MM.1S (cell line): ENCODE results near the gene RUFY2.

Source experiments
- DNase-seq: peaks from one replicate; pipeline ENCODE4 v3.0.0-alpha.2; 2015
- H2AFZ ChIP-seq: fragments of 300-600 bp; sonication (generic); 2 replicates; pipeline ENCODE4 v1.6.0; 2016; ENCODE audit warnings: antibody characterized with exemption, low read length
- H3F3A ChIP-seq: fragments of 300-600 bp; sonication (generic); 2 replicates; pipeline ENCODE4 v1.6.1; 2016; ENCODE audit warnings: mild to moderate bottlenecking, antibody characterized with exemption, low read length, moderate library complexity, mixed read lengths; ENCODE audit not compliant: insufficient read depth
- H3K27ac ChIP-seq: fragments of 300-600 bp; sonication (generic); 2 replicates; pipeline ENCODE4 v1.5.1; 2016; ENCODE audit warnings: mild to moderate bottlenecking, low read length
- H3K27me3 ChIP-seq: fragments of 300-600 bp; sonication (generic); replicated peaks from 2 replicates; pipeline ENCODE4 v1.6.0; 2016; ENCODE audit warnings: low read length; ENCODE audit not compliant: insufficient read depth
- H3K36me3 ChIP-seq: fragments of 300-600 bp; sonication (generic); replicated peaks from 2 replicates; pipeline ENCODE4 v1.6.1; 2016; ENCODE audit warnings: mild to moderate bottlenecking, low read length, mixed read lengths; ENCODE audit not compliant: insufficient read depth
- H3K4me1 ChIP-seq: fragments of 300-600 bp; sonication (generic); 2 replicates; pipeline ENCODE4 v1.6.1; 2016; ENCODE audit warnings: low read length, mixed read lengths
- H3K4me2 ChIP-seq: fragments of 300-600 bp; sonication (generic); 2 replicates; pipeline ENCODE4 v1.6.0; 2016; ENCODE audit warnings: low read depth, low read length
- H3K4me3 ChIP-seq: fragments of 300-600 bp; sonication (generic); 2 replicates; pipeline ENCODE4 v1.5.1; 2016; ENCODE audit warnings: low read length, mixed read lengths
- H3K79me2 ChIP-seq: fragments of 300-600 bp; sonication (generic); 2 replicates; pipeline ENCODE4 v1.6.1; 2016; ENCODE audit warnings: mixed run types, low read length, mixed read lengths
- H3K9ac ChIP-seq: fragments of 300-600 bp; sonication (generic); 2 replicates; pipeline ENCODE4 v1.6.1; 2016; ENCODE audit warnings: low read length, mixed read lengths
- H3K9me2 ChIP-seq: fragments of 300-600 bp; sonication (generic); replicated peaks from 2 replicates; pipeline ENCODE4 v1.6.1; 2016; ENCODE audit warnings: mild to moderate bottlenecking, low read length, mixed read lengths; ENCODE audit not compliant: insufficient read depth
- H3K9me3 ChIP-seq: fragments of 300-600 bp; sonication (generic); replicated peaks from 2 replicates; pipeline ENCODE4 v1.6.1; 2016; ENCODE audit warnings: mild to moderate bottlenecking, low read length, mixed read lengths; ENCODE audit not compliant: insufficient read depth
- H4K20me1 ChIP-seq: fragments of 300-600 bp; sonication (generic); 2 replicates; pipeline ENCODE4 v1.6.1; 2016; ENCODE audit warnings: mild to moderate bottlenecking, low read length, moderate library complexity, mixed read lengths; ENCODE audit not compliant: insufficient read depth
- EZH2 ChIP-seq: fragments of 300-600 bp; sonication (generic); optimal IDR thresholded peaks from 2 replicates; pipeline ENCODE3; 2017; ENCODE audit warnings: low read depth, mild to moderate bottlenecking, antibody characterized with exemption, low read length, mixed read lengths
- EZH2phosphoT487 ChIP-seq: fragments of 300-600 bp; sonication (generic); IDR thresholded peaks from 2 replicates; pipeline ENCODE4 v1.6.1; 2018; ENCODE audit warnings: antibody characterized with exemption, low read length
- TF ChIP-seq, protein P1 (sequence below): fragments of 300-600 bp; sonication (generic); IDR thresholded peaks from 2 replicates; pipeline ENCODE4 v1.5.1; 2016; ENCODE audit warnings: antibody characterized with exemption, low read length, mixed read lengths

Gene RUFY2

DNA sequence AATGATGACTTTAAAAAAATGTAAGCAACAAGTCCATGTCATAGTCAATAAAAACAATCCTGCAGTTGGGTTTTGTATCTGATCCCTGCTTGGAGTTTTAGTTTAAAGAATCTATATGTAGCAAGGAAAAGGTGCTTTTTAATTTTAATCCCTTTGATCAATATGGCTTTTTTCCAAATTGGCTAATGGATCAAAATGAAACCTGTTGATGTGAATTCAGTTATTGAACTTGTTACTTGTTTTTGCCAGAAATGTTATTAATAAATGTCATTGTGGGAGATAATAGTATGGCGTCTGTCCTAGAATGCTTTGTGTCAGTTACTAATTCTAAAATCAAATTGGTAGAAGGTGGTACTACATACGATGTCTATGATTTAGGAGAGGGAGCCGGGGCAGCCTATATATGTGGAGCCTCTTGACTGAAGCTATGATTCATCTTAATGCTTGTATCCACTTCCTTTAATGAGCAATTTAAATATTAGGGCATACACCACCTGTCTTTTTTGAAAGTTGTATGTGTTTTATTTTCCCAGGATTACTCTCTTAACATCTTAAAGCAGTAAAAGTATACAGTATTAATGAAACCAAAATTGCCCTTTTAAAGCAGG, 64.1 kb downstream of the RUFY2 start:
- Histone ChIP-seq H3K9ac (no peak overlapping the region), H2AFZ (no peak overlapping the region), H3K4me2 (no peak overlapping the region), H3K27me3 (no peaks in the 10 kb centered on the region), H3F3A (peaks cover 45% of the 10 kb centered on the region), H3K4me3 (no peak overlapping the region), H3K36me3 (peaks cover 48% of the 10 kb centered on the region), H4K20me1 (peaks cover 26% of the 10 kb centered on the region; the same call in 1 of the 2 replicates), H3K9me3 (no peaks in the 10 kb centered on the region), H3K79me2 (peaks cover 53% of the 10 kb centered on the region), H3K27ac (no peak overlapping the region), H3K4me1 (peaks cover 26% of the 10 kb centered on the region), H3K9me2 (no peaks in the 10 kb centered on the region)
- TF ChIP-seq EZH2 (no peak), EZH2phosphoT487 (no peak)
- TF ChIP-seq, protein P1, sequence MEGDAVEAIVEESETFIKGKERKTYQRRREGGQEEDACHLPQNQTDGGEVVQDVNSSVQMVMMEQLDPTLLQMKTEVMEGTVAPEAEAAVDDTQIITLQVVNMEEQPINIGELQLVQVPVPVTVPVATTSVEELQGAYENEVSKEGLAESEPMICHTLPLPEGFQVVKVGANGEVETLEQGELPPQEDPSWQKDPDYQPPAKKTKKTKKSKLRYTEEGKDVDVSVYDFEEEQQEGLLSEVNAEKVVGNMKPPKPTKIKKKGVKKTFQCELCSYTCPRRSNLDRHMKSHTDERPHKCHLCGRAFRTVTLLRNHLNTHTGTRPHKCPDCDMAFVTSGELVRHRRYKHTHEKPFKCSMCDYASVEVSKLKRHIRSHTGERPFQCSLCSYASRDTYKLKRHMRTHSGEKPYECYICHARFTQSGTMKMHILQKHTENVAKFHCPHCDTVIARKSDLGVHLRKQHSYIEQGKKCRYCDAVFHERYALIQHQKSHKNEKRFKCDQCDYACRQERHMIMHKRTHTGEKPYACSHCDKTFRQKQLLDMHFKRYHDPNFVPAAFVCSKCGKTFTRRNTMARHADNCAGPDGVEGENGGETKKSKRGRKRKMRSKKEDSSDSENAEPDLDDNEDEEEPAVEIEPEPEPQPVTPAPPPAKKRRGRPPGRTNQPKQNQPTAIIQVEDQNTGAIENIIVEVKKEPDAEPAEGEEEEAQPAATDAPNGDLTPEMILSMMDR: no peak
- DNase-seq: no peak

DNA sequence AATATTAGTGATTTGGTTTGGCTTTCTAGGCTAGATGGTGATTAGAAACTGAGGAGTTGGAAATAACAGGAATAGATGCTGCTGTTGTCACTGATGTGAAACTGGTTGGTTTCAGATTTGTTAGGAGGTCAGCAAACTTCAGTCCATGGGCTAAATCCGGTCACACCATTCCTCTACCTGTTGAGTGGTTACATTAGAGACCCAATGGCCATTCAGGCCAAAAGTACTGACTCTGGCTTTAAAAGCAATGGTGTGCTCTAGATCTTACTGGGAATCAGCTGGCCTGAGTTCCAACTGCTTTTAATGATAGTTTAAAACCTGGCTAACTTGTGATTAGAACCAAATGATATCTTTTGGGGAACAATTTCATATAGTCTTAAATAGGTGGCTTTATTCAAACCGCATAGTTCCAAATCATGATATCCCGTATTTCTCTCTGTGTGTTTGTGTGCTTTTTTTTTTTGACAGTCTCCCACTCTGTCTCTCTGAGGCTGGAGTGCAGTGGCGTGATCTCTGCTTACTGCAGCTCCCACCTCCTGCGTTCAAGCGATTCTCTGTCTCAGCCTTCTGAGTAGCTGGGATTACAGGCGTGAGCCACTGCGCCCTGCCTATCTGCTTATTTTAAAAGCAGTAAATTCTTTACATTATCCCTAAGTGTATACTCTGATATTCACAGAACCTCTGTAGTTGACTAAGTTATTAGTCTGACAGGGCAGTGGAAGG, 66.6 kb downstream of the RUFY2 start:
- Histone ChIP-seq H4K20me1 (peaks cover 51% of the 10 kb centered on the region), H3K27ac (peak overlapping the region; percentile 2; the same call in 1 of the 2 replicates), H3F3A (peaks cover 25% of the 10 kb centered on the region), H3K36me3 (peaks cover 66% of the 10 kb centered on the region), H3K4me1 (peaks cover 46% of the 10 kb centered on the region), H3K9ac (no peak overlapping the region), H3K27me3 (no peaks in the 10 kb centered on the region), H3K79me2 (peaks cover 78% of the 10 kb centered on the region), H3K4me2 (no peak overlapping the region), H3K9me2 (no peaks in the 10 kb centered on the region), H2AFZ (no peak overlapping the region), H3K4me3 (no peak overlapping the region), H3K9me3 (no peaks in the 10 kb centered on the region)
- TF ChIP-seq EZH2phosphoT487 (no peak), EZH2 (no peak)
- TF ChIP-seq, protein P1: no peak
- DNase-seq: no peak

DNA sequence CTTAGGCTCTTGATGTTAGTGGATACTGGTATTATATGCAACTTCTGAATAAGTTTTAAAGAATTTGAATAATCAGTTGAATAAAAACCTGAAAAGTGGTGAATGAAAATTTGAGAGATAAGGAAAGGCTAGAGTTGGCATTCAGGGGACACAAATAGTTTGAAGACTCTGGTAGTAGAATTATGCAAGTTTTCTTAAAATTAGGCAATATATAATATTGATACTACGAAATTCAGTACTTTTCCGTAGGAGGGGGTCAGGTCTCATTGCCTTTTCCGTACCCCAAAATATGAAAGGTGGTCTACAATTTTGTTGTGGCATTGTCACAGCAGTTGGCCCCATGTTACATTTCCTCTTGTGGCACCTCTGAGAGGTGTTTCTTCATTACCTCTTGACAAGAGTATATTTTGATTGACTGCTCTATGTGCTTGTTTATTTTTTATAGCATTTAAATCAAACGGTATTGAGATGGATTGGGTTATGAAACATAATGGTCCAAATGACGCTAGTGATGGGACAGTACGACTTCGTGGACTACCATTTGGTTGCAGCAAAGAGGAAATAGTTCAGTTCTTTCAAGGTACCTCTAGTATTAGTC, 70.2 kb downstream of the RUFY2 start:
- H3K27ac ChIP-seq: no peak overlapping the region
- no peak overlapping the region for H3K4me3 ChIP-seq
- no peak for DNase-seq
- H3F3A ChIP-seq: peaks cover 11% of the 10 kb centered on the region; the same call in 1 of the 2 replicates
- peaks cover 48% of the 10 kb centered on the region for H3K4me1 ChIP-seq
- peak overlapping the region; percentile 50; the same call in 1 of the 2 replicates for H3K4me2 ChIP-seq
- H3K9ac ChIP-seq: no peak overlapping the region
- H3K9me2 ChIP-seq: no peaks in the 10 kb centered on the region
- H3K27me3 ChIP-seq: no peaks in the 10 kb centered on the region
- peaks cover 74% of the 10 kb centered on the region for H4K20me1 ChIP-seq
- no peaks in the 10 kb centered on the region for H3K9me3 ChIP-seq
- H3K36me3 ChIP-seq: peaks cover 51% of the 10 kb centered on the region
- no peak overlapping the region for H2AFZ ChIP-seq
- peaks cover 100% of the 10 kb centered on the region for H3K79me2 ChIP-seq
- TF ChIP-seq EZH2 (no peak), EZH2phosphoT487 (no peak)
- TF ChIP-seq, protein P1: no peak
